Progenitor cell of endocrine pancreas (in vitro differentiated cells): ENCODE data around the gene IWS1. TPM values are rescaled to one million over a fixed set of nuclear protein-coding genes. Genes with fewer than 3 reads are reported as not detected.
A peak's percentile ranks its signal among the peaks of the same experiment; 100 is the strongest.

Source experiments
- DNase-seq: peaks from one replicate; pipeline ENCODE4 v3.0.0; 2021; ENCODE audit warnings: low spot score; ENCODE audit not compliant: unreplicated experiment
- H3K27ac Mint-ChIP-seq: 2 replicates; pipeline ENCODE4 v1.8.0; 2021; ENCODE audit warnings: mild to moderate bottlenecking, moderate library complexity, mixed read lengths
- H3K27me3 Mint-ChIP-seq: 2 replicates; pipeline ENCODE4 v1.8.0; 2021; ENCODE audit warnings: mixed read lengths
- H3K36me3 Mint-ChIP-seq: 2 replicates; pipeline ENCODE4 v1.8.0; 2022; ENCODE audit warnings: mixed read lengths; ENCODE audit not compliant: insufficient read depth
- H3K4me1 Mint-ChIP-seq: 2 replicates; pipeline ENCODE4 v1.8.0; 2021; ENCODE audit warnings: low read depth, mixed read lengths
- H3K4me3 Mint-ChIP-seq: 2 replicates; pipeline ENCODE4 v1.8.0; 2021; ENCODE audit warnings: low read depth, mild to moderate bottlenecking, moderate library complexity, mixed read lengths
- H3K9me3 Mint-ChIP-seq: 2 replicates; pipeline ENCODE4 v1.8.0; 2021; ENCODE audit warnings: low read depth, mixed read lengths
- CTCF ChIP-seq: fragments of 200-600 bp; sonication (generic); IDR thresholded peaks from one replicate; pipeline ENCODE4 v1.5.0; 2021; ENCODE audit warnings: antibody characterized with exemption, mild to moderate bottlenecking; ENCODE audit not compliant: unreplicated experiment
- total RNA-seq: library from RNA; stranded (reverse); gene quantifications from 2 replicates; pipeline ENCODE4 v1.2.1, GENCODE V29; 2021

The IWS1 gene
- total RNA-seq, 1 donor from 2014 or later, result 60.4 TPM

- H3K4me1 Mint-ChIP-seq, result peaks cover 10% of the 10 kb centered on the region
- H3K9me3 Mint-ChIP-seq, result peaks cover 22% of the 10 kb centered on the region
- no peak for TF ChIP-seq CTCF
- no peak overlapping the region for H3K4me3 Mint-ChIP-seq
- H3K36me3 Mint-ChIP-seq, result peaks cover 11% of the 10 kb centered on the region
- DNase-seq, result no peak
- no peaks in the 10 kb centered on the region for H3K27me3 Mint-ChIP-seq
- H3K27ac Mint-ChIP-seq, result no peak overlapping the region
Observed at GRCh38 chr2:127439343-127439742, 86.9 kb downstream of the IWS1 start.

- Mint-ChIP-seq H3K9me3 (peaks cover 16% of the 10 kb centered on the region), H3K4me1 (peaks cover 10% of the 10 kb centered on the region), H3K27ac (peak overlapping the region; percentile 84), H3K27me3 (no peaks in the 10 kb centered on the region), H3K4me3 (no peak overlapping the region), H3K36me3 (peaks cover 9% of the 10 kb centered on the region)
- TF ChIP-seq CTCF, result no peak
- no peak for DNase-seq
Observed at GRCh38 chr2:127437781-127438726, 88.2 kb downstream of the IWS1 start.

GRCh38 chr2:127437056-127437455, 89.2 kb downstream of the IWS1 start:
- no peak for TF ChIP-seq CTCF
- H3K27ac Mint-ChIP-seq, result no peak overlapping the region
- DNase-seq, result no peak

GRCh38 chr2:127434515-127434914, 91.8 kb downstream of the IWS1 start:
- no peak overlapping the region for H3K4me3 Mint-ChIP-seq
- peaks cover 10% of the 10 kb centered on the region for H3K4me1 Mint-ChIP-seq
- H3K27me3 Mint-ChIP-seq, result no peaks in the 10 kb centered on the region
- no peaks in the 10 kb centered on the region for H3K9me3 Mint-ChIP-seq
- H3K27ac Mint-ChIP-seq, result no peak overlapping the region
- peaks cover 2% of the 10 kb centered on the region for H3K36me3 Mint-ChIP-seq
- TF ChIP-seq CTCF, result no peak
- no peak for DNase-seq

More at GRCh38 chr2:127437056-127437455, 89.2 kb downstream of the IWS1 start:
- no peaks in the 10 kb centered on the region for H3K27me3 Mint-ChIP-seq
- H3K36me3 Mint-ChIP-seq, result peaks cover 6% of the 10 kb centered on the region
- peaks cover 11% of the 10 kb centered on the region for H3K9me3 Mint-ChIP-seq
- H3K4me1 Mint-ChIP-seq, result peaks cover 10% of the 10 kb centered on the region
- no peak overlapping the region for H3K4me3 Mint-ChIP-seq

- Mint-ChIP-seq H3K27ac (peak overlapping the region; percentile 1), H3K36me3 (no peaks in the 10 kb centered on the region), H3K4me3 (no peak overlapping the region), H3K9me3 (no peaks in the 10 kb centered on the region), H3K4me1 (peaks cover 2% of the 10 kb centered on the region), H3K27me3 (no peaks in the 10 kb centered on the region)
- DNase-seq, result no peak
- no peak for TF ChIP-seq CTCF
Observed at GRCh38 chr2:127431408-127432023, 94.8 kb downstream of the IWS1 start.
